ENCODE results near the gene LIMCH1. TPM values are rescaled to one million over a fixed set of nuclear protein-coding genes. Genes with fewer than 3 reads are reported as not detected.

Gene LIMCH1
- total RNA-seq, 1 experiment from 2014 or later = 10.4 TPM

- CTCF ChIA-PET = no interaction called here
- no TSS peak for BruUV-seq (replicated peaks)
- POLR2A ChIA-PET = no interaction called here
Measured at GRCh38 chr4:41696131-41696530, 158.2 kb downstream of the LIMCH1 start.

More at GRCh38 chr4:41696131-41696530, 158.2 kb downstream of the LIMCH1 start:
- H4K20me1 ChIP-seq (ENCODE audit: insufficient read depth) = no peaks in the 10 kb centered on the region
- no peak overlapping the region for H3K4me3 ChIP-seq (replicated peaks in 1 of 2; ENCODE audit: low read depth in 1 of 2, low read length in 2 of 2)
- no peaks in the 10 kb centered on the region for H3K27me3 ChIP-seq (ENCODE audit: insufficient read depth, low read length)
- H3K36me3 ChIP-seq (ENCODE audit: control insufficient read depth in 1 of 2, insufficient read depth in 2 of 2, low read length in 2 of 2) = no peaks in the 10 kb centered on the region
- H3K9me3 ChIP-seq (ENCODE audit: control insufficient read depth in 1 of 2, insufficient read depth in 1 of 2, low read depth in 1 of 2, low read length in 2 of 2) = no peaks in the 10 kb centered on the region
- TF ChIP-seq SIN3A (IDR thresholded peaks at IDR 0.05; ENCODE audit: low read depth) = no peak
- TF ChIP-seq TCF7L2 (IDR thresholded peaks at IDR 0.05; ENCODE audit: borderline replicate concordance, extremely low read depth, insufficient read depth, insufficient read length) = no peak
- TF ChIP-seq EZH2 (IDR thresholded peaks at IDR 0.05) = no peak
- no peak for TF ChIP-seq EZH2phosphoT487 (IDR thresholded peaks at IDR 0.05; ENCODE audit: borderline replicate concordance)
- TF ChIP-seq CBX3 (IDR thresholded peaks at IDR 0.05; ENCODE audit: low read depth) = no peak
- no peak for TF ChIP-seq REST (IDR thresholded peaks at IDR 0.05; ENCODE audit: low read depth)
- no peak for TF ChIP-seq FOSL1 (IDR thresholded peaks at IDR 0.05; ENCODE audit: low read depth)
- TF ChIP-seq POLR2AphosphoS5 (IDR thresholded peaks at IDR 0.05; ENCODE audit: low read depth, low read length) = no peak
- TF ChIP-seq RAD21 (IDR thresholded peaks at IDR 0.05; ENCODE audit: low read depth) = no peak
- TF ChIP-seq ATF3 (IDR thresholded peaks at IDR 0.05) = no peak
- no peak for TF ChIP-seq ELF1 (IDR thresholded peaks at IDR 0.05; ENCODE audit: borderline replicate concordance, low read depth)
- no peak for TF ChIP-seq SRF (IDR thresholded peaks at IDR 0.05; ENCODE audit: low read depth)
- no peak for TF ChIP-seq YY1 (IDR thresholded peaks at IDR 0.05; ENCODE audit: extremely low read depth, insufficient replicate concordance, low read depth, low read length)
- TF ChIP-seq CEBPB (IDR thresholded peaks at IDR 0.05; ENCODE audit: low read depth) = no peak
- no peak for TF ChIP-seq SP1 (IDR thresholded peaks at IDR 0.05; ENCODE audit: low read depth)
- TF ChIP-seq ZFX (IDR thresholded peaks at IDR 0.05) = no peak
- TF ChIP-seq ZBTB33 (IDR thresholded peaks at IDR 0.05; ENCODE audit: extremely low read depth, insufficient replicate concordance, low read length) = no peak
- no peak for TF ChIP-seq JUND (IDR thresholded peaks at IDR 0.05)
- no peak for TF ChIP-seq ZNF274 (IDR thresholded peaks at IDR 0.05; ENCODE audit: low read depth, low read length)
- no peaks in the 10 kb centered on the region for H3K79me2 ChIP-seq (ENCODE audit: insufficient read depth, low read length)
- no peak overlapping the region for H3K4me2 ChIP-seq (ENCODE audit: low read length)
- H2AFZ ChIP-seq (ENCODE audit: low read depth, low read length, poor library complexity, severe bottlenecking) = no peak overlapping the region
- H3K9me2 ChIP-seq (ENCODE audit: insufficient read depth) = no peaks in the 10 kb centered on the region
- intact Hi-C loops (cut with micrococcal nuclease) = no loop called here
- H3K4me1 ChIP-seq (ENCODE audit: control insufficient read depth in 1 of 2, insufficient read depth in 2 of 2, low read length in 2 of 2) = peaks cover 0 to 3% of the 10 kb centered on the region in 2 experiments; a peak in 1 of 4 replicates
- no peak overlapping the region for H3K9ac ChIP-seq (ENCODE audit: low read length)
- H3K27ac ChIP-seq (ENCODE audit: low read depth, low read length) = no peak overlapping the region
- RAD21 ChIA-PET (ENCODE audit: low non-redundant PET in 1 of 2, low total read pairs in 2 of 2, uncharacterized antibody in 2 of 2, unreplicated experiment in 2 of 2) = no interaction called here
- no peak for DNase-seq (ENCODE audit: low read depth, low spot score)
- no peak for ATAC-seq
